Measurements from ENCODE around the gene PARD6G. TPM values are rescaled to one million over a fixed set of nuclear protein-coding genes. Genes with fewer than 3 reads are reported as not detected.
"Not testable (repeated sequence)": the region's sequence is repeated elsewhere in the genome, so short reads cannot be mapped to it uniquely, and the experiment has no call there.

Gene PARD6G, protein sequence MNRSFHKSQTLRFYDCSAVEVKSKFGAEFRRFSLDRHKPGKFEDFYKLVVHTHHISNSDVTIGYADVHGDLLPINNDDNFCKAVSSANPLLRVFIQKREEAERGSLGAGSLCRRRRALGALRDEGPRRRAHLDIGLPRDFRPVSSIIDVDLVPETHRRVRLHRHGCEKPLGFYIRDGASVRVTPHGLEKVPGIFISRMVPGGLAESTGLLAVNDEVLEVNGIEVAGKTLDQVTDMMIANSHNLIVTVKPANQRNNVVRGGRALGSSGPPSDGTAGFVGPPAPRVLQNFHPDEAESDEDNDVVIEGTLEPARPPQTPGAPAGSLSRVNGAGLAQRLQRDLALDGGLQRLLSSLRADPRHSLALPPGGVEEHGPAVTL
- 0.05 and 0.07 TPM in 2 replicates for total RNA-seq

DNA sequence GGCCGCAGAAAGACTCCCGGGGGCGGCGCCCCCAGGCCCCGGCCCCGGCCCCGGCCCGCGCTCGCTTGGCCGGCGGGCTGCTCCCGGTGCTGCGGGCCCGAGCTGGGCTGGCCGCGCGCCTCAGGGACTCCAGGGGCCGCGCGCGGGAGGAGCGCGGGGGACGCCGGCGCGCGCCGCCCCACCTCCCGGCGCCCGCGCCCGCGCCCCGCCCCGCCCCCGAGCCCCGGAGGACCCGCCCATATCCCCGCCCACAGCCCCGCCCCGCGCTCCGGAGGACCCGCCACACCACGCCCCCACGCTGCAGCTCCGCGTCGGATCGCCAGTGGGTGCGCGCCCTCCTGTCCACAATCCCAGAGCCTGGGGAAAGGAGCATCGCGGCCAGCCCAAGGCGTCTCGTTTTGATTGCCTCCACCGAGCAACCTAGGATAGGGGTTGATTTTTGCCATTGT is at the start of gene PARD6G:
TSS of gene PARD6G (minus strand) at position 122 of the 449 bp plus-strand sequence. CDS start 166 bp downstream, outside the sequence.
- intact Hi-C loops (cut with micrococcal nuclease) = no loop called here

DNA sequence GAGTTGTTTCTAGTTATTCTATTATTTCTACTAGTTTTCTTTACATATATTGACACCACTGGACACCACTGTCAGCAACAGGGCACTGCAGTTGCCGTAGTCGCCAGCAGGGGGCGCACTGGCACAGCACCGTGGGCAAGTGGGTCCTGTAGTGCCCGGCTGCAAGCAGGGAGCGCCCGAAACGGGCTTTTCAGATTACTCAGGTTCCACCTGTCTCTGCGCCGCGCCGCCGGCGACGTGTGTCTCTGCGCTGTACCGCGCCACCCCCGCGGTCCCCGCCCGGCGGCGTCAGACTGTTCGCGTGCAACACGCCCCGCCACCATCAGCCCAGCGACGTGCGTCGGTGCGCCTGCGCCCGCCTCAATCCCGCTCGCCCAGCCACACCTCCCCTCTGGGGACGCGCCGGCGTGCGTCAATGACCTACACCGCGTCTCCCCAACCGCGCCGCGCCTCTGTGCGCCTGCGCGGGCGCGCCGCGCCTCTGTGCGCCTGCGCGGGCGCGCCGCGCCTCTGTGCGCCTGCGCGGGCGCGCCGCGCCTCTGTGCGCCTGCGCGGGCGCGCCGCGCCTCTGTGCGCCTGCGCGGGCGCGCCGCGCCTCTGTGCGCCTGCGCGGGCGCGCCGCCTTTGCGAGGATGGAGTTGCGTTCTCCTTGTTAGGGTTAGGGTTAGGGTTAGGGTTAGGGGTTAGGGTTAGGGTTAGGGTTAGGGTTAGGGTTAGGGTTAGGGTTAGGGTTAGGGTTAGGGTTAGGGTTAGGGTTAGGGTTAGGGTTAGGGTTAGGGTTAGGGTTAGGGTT is 15.1 kb upstream of the PARD6G start:
- intact Hi-C loops (cut with micrococcal nuclease) = not testable (repeated sequence)

GRCh38 chr18:80259610-80260009 is 12.3 kb upstream of the PARD6G start:
- intact Hi-C loops (cut with micrococcal nuclease) = no loop called here

GRCh38 chr18:80258640-80259039 is 11.3 kb upstream of the PARD6G start:
- intact Hi-C loops (cut with micrococcal nuclease) = no loop called here

DNA sequence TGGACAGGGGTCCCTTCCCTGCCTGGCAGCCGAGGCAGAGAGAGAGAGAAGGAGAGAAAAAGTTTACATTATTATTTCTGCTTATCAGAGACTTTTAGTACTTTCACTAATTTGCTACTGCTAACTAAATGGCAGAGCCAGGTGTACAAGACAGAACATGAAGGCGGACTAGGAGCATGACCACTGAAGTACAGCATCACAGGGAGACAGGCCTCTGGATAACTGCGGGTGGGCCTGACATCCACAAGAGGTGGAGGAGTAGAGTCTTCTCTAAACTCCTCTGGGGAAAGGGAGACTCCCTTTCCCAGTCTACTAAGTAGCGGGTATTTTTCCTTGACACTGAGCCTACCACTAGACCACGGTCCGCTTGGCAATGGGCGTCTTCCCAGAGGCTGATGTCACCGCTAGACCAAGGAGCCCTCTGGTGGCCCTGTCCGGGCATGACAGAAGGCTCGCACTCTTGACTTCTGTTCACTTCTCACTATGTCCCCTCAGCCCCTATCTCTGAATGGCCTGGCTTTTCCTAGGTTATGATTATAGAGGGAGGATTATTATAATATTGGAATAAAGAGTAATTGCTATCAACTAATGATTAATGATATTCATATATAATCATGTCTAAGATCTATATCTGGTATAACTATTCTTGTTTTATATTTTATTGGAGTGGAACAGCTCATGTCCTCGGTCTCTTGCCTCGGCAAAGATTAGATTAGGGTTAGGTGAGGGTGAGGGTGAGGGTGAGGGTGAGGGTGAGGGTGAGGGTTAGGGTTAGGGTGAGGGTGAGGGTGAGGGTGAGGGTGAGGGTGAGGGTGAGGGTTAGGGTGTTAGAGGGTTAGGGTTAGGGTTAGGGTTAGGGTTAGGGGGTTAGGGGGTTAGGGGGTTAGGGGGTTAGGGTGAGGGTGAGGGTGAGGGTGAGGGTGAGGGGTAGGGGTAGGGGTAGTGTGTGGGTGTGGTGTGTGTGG is 10.5 kb upstream of the PARD6G start:
- intact Hi-C loops (cut with micrococcal nuclease) = not testable (repeated sequence)

DNA sequence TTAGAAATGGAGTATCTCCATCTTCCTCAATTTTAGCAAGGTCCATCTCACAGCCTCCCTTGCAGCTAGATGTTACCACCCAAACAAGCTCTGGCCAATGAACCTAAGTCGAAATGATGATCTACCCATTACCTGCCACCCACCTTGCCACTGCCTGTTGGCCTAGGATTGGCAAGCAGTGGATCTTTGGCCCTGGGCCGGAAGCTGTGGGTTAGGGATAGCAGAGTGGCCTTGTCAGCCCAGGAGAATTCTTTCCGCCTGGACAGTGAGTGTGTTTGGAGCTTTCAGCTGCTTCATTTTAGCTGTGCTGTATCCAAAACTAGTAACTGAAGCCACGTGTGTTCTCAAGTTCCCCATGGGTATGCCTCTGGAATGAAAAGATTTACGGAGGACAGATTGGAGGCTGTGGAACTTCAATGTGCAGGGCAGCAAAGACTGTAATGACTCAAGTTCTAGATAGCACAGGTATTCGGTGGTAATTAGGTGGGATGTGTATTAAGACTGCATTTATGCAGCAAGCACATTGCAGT is 7.7 kb upstream of the PARD6G start:
- intact Hi-C loops (cut with micrococcal nuclease) = no loop called here

DNA sequence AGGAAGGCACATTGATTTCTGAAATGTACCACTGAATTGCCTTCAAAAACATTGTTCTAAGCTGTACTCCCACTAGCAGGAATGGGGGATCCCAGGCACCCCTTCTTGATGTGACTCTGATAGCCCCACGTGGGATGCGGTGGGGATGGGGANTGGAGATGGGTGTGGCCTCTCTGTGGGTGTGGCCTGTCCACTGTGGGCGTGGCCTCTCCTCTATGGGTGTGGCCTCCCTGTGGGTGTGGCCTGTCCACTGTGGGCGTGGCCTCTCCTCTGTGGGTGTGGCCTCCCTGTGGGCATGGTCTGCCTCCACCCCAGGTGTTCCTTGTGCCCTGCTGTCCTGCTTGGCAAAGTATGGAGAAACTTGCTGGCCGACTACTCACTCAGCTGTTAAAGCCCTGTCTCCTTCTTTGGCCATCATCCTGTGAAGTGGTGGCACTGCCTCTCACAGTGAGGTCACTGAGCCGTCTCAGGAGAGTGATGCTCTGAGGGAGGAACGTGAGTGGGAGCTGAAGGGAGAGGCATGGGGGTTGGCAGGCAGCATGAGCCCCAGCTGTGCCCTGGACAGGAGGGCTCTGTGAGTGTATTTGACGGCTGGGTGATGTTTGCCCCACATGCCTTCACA is 6.7 kb upstream of the PARD6G start:
- intact Hi-C loops (cut with micrococcal nuclease) = no loop called here

DNA sequence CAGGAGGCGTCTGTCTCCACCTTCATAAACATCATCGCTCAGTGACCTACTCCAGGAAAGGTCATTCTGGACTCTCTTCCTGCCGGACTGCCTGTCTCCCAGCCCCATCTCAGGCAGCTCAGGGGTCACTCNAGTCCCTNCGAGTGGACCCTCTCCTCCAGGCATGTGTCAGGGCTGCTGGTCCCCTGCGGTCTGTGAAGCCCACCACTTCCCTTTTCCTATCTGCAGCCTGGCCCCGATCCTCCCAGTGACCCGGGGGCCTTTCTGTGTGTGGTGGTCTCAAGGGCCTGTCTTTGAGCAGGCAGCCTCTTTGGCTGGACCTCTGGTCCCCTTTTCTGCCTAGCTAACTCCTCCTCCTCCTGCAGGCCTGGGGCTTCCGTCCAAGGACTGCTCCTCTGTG is 5.9 kb upstream of the PARD6G start:
- intact Hi-C loops (cut with micrococcal nuclease) = no loop called here

DNA sequence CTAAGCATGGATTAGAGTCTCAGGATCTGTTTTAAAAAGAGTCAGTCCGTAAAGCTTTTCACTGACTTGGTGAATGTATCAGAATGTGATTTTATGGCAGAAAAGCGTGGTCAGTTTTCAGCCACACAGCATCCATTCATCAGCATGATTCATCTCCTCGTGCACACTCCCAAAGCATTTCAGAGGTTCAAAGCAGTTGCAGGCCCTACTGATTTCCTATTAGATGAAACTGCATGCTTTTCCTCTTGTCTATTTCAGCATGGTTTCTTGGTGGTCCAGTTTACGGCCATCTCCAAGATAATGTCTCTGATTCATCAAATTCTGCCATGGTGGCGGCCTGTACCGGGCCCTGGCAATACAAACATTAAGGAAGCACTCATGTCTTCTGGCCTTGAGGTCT is 4.8 kb upstream of the PARD6G start:
- intact Hi-C loops (cut with micrococcal nuclease) = no loop called here

- intact Hi-C loops (cut with micrococcal nuclease) = no loop called here
Observed at GRCh38 chr18:80251700-80252099, 4.4 kb upstream of the PARD6G start.

DNA sequence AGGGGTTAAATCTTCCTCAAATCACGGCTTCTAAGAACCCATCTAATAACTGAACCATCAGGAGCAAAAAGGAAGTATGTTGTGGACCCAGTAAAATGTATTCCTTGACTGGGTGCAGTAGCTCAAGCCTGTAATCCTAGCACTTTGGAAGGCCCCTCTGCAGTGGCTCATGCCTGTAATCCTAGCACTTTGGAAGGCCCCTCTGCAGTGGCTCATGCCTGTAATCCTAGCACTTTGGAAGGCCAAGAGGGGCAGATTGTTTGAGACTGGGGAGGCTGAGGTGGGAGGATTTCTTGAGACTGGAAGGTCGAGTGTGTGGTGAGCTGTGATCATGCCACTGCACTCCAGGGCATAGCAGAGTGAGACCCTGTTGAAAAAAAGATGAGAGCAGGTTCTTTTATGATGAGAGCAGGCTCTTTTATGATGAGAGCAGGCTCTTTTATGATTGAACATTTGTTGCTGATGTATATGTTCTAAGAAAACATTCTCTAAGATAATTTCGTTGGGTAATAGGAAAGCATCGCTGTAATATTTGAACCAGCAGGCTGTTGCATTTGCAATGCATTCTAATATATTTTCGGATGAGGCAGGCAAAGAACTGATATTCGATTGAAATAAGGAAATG is 3.5 kb upstream of the PARD6G start:
- intact Hi-C loops (cut with micrococcal nuclease) = no loop called here

GRCh38 chr18:80249217-80250093 is 2.1 kb upstream of the PARD6G start:
- intact Hi-C loops (cut with micrococcal nuclease) = no loop called here

DNA sequence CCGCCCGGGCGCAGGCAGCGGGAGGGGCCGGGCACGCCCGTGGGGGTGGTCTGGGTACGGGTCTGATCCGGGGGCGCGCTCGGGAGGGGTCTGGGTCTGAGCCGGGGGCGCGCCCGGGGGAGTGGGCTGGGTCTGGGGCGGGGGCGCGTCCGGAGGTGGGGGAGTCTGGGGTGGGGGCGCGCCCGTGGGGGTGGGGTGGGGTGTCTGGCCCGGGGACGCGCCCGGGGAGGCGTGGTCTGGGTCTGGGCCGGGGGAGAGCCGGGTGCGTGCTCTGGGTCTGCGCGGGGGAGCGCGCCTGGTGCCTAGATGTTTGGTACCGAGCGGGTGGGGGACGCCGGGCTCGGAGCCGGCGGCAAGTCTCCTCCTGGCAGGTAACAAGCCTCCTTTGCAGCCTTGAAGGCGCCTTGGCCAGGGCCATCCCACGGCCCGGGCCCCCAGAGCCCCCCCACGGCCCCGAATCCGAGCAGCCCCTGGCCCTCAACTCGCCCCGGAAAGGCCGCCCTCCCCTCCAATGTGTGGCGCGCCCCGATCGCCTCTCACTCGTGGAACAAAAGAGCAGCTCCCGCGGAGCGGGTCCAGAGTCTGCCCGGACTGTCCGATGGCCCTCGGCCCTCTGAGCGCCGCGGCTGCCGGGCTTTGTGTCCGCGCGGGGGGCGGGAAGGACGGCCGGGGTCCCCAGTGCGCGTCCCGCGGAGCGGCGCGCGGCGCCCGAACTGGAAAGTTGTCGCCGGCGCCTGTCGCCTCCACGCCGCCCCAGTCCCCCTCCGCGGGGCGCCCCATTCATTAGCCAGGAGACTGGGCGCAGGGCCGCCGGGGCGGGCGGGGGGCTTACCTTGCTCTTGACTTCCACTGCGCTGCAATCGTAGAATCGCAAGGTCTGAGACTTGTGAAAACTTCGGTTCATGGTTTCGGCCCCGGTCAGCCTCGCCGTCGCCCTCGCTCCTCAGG is 595 bp downstream of the PARD6G start:
- intact Hi-C loops (cut with micrococcal nuclease) = no loop called here

DNA sequence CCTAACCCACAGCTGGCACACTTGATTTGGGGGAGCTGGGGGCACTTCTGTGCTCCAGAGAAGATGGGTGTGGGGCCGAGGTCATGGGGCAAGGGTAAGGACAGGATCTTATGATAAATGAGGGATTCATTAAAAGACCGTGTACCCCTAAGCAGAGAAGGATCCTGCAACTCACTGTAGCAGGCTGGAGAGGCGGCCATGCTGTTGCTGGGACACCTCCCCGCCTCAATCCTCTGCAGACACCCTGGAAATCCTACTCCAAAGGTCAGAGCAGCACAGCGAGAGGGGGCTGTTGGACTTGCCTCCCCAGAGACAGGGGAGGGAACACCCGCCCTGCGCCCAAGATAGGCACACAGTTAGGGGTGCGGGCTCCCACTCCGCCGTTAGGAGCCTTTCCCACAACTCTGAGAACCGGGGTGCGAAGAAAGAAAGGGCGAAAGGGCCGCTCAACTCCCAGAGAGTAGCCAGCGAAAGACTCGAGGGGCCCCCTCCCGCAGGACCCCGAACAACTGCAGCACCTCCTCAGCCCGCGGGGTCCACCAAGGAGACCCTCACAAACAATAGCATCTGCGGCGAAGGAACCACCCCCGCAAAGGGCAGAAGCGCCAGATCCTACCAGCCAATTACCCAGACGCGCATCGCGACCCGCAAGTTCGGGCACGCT is 1.4 kb downstream of the PARD6G start:
- intact Hi-C loops (cut with micrococcal nuclease) = no loop called here

DNA sequence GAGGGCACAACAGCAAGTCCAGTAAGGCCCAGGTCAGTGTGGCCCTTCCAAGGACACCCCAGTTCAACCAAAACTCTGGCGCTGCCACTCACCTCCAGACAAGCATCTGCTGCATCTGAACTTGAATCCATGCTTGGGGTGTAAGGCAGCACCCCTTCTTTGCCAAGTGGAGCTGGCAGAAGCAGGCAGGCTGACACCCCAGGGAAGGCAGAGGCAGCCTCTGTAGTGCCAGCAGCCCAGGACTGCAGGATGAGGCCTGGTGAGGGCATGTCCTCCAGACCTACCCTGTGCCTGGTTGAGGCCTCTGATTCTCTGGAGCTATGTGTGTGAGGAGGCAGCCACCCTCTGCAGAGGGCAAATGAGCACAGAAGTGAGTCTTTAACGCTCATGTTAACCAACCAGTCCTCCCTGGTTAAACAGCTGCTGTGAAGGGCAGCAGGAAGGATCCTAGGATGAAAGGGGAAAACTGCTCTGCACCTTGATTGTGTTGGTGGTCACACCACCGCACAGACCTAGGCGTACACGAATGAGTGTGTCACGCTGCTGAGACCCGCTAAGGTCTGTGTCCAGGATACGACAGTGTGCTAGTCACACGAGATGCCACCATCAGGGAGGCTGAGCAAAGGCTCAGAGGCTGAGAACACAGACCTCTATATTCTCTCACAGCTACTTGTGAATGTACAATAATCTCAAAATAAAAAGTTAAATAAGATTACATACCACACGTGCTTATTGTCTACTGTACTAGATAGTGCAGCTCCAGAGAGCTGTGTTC is 2.2 kb downstream of the PARD6G start:
- intact Hi-C loops (cut with micrococcal nuclease) = no loop called here

- intact Hi-C loops (cut with micrococcal nuclease) = no loop called here
Observed at GRCh38 chr18:80244167-80244566, 3.1 kb downstream of the PARD6G start.

DNA sequence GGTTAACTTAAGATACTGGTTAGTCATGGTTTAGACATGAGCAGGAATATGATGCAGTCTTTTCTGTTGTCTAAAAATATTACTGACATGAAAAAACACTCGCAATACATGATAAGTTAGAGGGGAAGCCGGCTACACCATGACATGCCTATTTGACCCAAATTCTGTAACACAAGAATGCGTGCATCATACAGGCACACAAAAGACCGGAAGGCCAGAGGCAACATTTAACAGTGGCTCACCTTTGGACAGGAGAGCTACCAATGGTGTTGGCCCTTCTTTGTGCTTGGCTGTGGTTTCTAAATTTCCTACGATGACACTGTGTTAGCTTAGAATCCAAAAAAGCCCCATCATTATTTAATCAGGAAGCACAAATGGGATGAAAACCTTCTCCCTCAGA is 4.1 kb downstream of the PARD6G start:
- intact Hi-C loops (cut with micrococcal nuclease) = no loop called here
